SK-N-SH treated with all-trans-retinoic acid at 6 μM for 48 hours (cell line): ENCODE measurements around the gene SMYD3.

ENCODE experiments used
- CSDC2 ChIP-seq: fragments of 250-450 bp; sonication (Bioruptor Pico); IDR thresholded peaks from 2 replicates; pipeline ENCODE4 v1.5.0; 2020; ENCODE audit warnings: mild to moderate bottlenecking, moderate library complexity
- CSRNP3 ChIP-seq: fragments of 250-450 bp; sonication (Bioruptor Pico); IDR thresholded peaks from 2 replicates; pipeline ENCODE4 v1.5.1; 2021; ENCODE audit warnings: mild to moderate bottlenecking, moderate library complexity
- ESRRG ChIP-seq: fragments of 250-450 bp; sonication (Bioruptor Pico); IDR thresholded peaks from 2 replicates; pipeline ENCODE4 v1.6.1; 2021; ENCODE audit warnings: mild to moderate bottlenecking
- GLIS3 ChIP-seq: fragments of 250-450 bp; sonication (Bioruptor Pico); IDR thresholded peaks from 2 replicates; pipeline ENCODE4 v1.5.0; 2020; ENCODE audit warnings: mild to moderate bottlenecking, moderate library complexity
- ISL1 ChIP-seq: fragments of 250-450 bp; sonication (Bioruptor Pico); IDR thresholded peaks from 2 replicates; pipeline ENCODE4 v2.1.2; 2022; ENCODE audit warnings: mild to moderate bottlenecking, moderate library complexity
- OSR1 ChIP-seq: fragments of 250-450 bp; sonication (Bioruptor Pico); IDR thresholded peaks from 2 replicates; pipeline ENCODE4 v1.8.0; 2022; ENCODE audit warnings: moderate library complexity, mild to moderate bottlenecking, inconsistent platforms
- PATZ1 ChIP-seq: fragments of 250-450 bp; sonication (Bioruptor Pico); IDR thresholded peaks from 2 replicates; pipeline ENCODE4 v1.8.0; 2020; ENCODE audit warnings: mild to moderate bottlenecking, moderate library complexity, borderline replicate concordance
- PPARA ChIP-seq: fragments of 250-450 bp; sonication (Bioruptor Pico); IDR thresholded peaks from 2 replicates; pipeline ENCODE4 v1.5.0; 2020; ENCODE audit warnings: mild to moderate bottlenecking, borderline replicate concordance
- RARB ChIP-seq: fragments of 250-450 bp; sonication (Bioruptor Pico); IDR thresholded peaks from 2 replicates; pipeline ENCODE4 v1.8.0; 2021; ENCODE audit warnings: mild to moderate bottlenecking, moderate library complexity
- TSHZ2 ChIP-seq: fragments of 250-450 bp; sonication (Bioruptor Pico); IDR thresholded peaks from 2 replicates; pipeline ENCODE4 v1.5.0; 2020; ENCODE audit warnings: mild to moderate bottlenecking, moderate library complexity
- ZC3H10 ChIP-seq: fragments of 250-450 bp; sonication (Bioruptor Pico); IDR thresholded peaks from 2 replicates; pipeline ENCODE4 v1.5.1; 2021; ENCODE audit warnings: mild to moderate bottlenecking, moderate library complexity
- ZFP3 ChIP-seq: fragments of 250-450 bp; sonication (Bioruptor Pico); IDR thresholded peaks from 2 replicates; pipeline ENCODE4 v1.5.0; 2020; ENCODE audit warnings: mild to moderate bottlenecking, moderate library complexity
- ZFP30 ChIP-seq: fragments of 450-650 bp; formaldehyde crosslinking; IDR thresholded peaks from 2 replicates; pipeline ENCODE4 v1.5.0; 2022; ENCODE audit warnings: mild to moderate bottlenecking, moderate library complexity

GRCh38 chr1:245701631-245702030, 805.4 kb downstream of the SMYD3 start:
- TF ChIP-seq CSRNP3 (CRISPR knock-in tag): no peak
- TF ChIP-seq OSR1 (CRISPR knock-in tag): no peak
- TF ChIP-seq ISL1: no peak
- no peak for TF ChIP-seq ESRRG (CRISPR knock-in tag)
- TF ChIP-seq ZFP3: no peak
- TF ChIP-seq GLIS3: no peak
- TF ChIP-seq PATZ1: no peak
- TF ChIP-seq ZFP30 (CRISPR knock-in tag): no peak
- no peak for TF ChIP-seq TSHZ2 (CRISPR knock-in tag)
- TF ChIP-seq CSDC2: no peak
- no peak for TF ChIP-seq ZC3H10 (CRISPR knock-in tag)
- no peak for TF ChIP-seq PPARA (CRISPR knock-in tag)
- TF ChIP-seq RARB (CRISPR knock-in tag): no peak
